ENCODE measurements around the gene B3GALT5.

The B3GALT5 gene

GRCh38 chr21:39647476-39647875, 34.7 kb downstream of the B3GALT5 start:
- DNase-seq, result no peak

GRCh38 chr21:39648879-39649278, 36.1 kb downstream of the B3GALT5 start:
- no peak for DNase-seq

- DNase-seq, result no peak
Observed at GRCh38 chr21:39649526-39649925, 36.8 kb downstream of the B3GALT5 start.

- no peak for DNase-seq
Observed at GRCh38 chr21:39650306-39650705, 37.6 kb downstream of the B3GALT5 start.

GRCh38 chr21:39650801-39651200, 38.1 kb downstream of the B3GALT5 start:
- no peak for DNase-seq

- DNase-seq, result no peak
Observed at GRCh38 chr21:39651206-39651605, 38.5 kb downstream of the B3GALT5 start.

GRCh38 chr21:39654951-39655350, 42.2 kb downstream of the B3GALT5 start:
- DNase-seq, result no peak

- DNase-seq, result no peak
Observed at GRCh38 chr21:39655589-39655988, 42.8 kb downstream of the B3GALT5 start.

- no peak for DNase-seq
Observed at GRCh38 chr21:39656209-39656608, 43.5 kb downstream of the B3GALT5 start.

- DNase-seq, result no peak
Observed at GRCh38 chr21:39657091-39657689, 44.5 kb downstream of the B3GALT5 start.

- DNase-seq, result no peak
Observed at GRCh38 chr21:39658066-39658465, 45.3 kb downstream of the B3GALT5 start.

- no peak for DNase-seq
Observed at GRCh38 chr21:39659070-39659815, 46.5 kb downstream of the B3GALT5 start.

GRCh38 chr21:39660191-39660980, 47.6 kb downstream of the B3GALT5 start:
- DNase-seq, result no peak

- DNase-seq, result no peak
Observed at GRCh38 chr21:39661121-39661520, 48.4 kb downstream of the B3GALT5 start.

GRCh38 chr21:39661740-39662139, 49.0 kb downstream of the B3GALT5 start:
- no peak for DNase-seq

- DNase-seq, result no peak
Observed at GRCh38 chr21:39662411-39662953, 49.7 kb downstream of the B3GALT5 start.

- no peak for DNase-seq
Observed at GRCh38 chr21:39663066-39663465, 50.3 kb downstream of the B3GALT5 start.

- no peak for DNase-seq
Observed at GRCh38 chr21:39663742-39664492, 51.2 kb downstream of the B3GALT5 start.

- DNase-seq, result no peak
Observed at GRCh38 chr21:39664586-39664985, 51.8 kb downstream of the B3GALT5 start.

GRCh38 chr21:39666026-39666425, 53.3 kb downstream of the B3GALT5 start:
- no peak for DNase-seq

- DNase-seq, result no peak
Observed at GRCh38 chr21:39666681-39667315, 54.1 kb downstream of the B3GALT5 start.

All from right kidney (tissue), 1 donor.